ENCODE measurements around the gene MRPL3.
"Not testable (repeated sequence)": the region's sequence is repeated elsewhere in the genome, so short reads cannot be mapped to it uniquely, and the experiment has no call there.

MRPL3 gene

GRCh38 chr3:131491775-131492174 is 11.0 kb downstream of the MRPL3 start:
- no peak for DNase-seq

- DNase-seq: no peak
Observed at GRCh38 chr3:131491084-131491483, 11.7 kb downstream of the MRPL3 start.

- DNase-seq: not testable (repeated sequence)
Observed at GRCh38 chr3:131486545-131486944, 16.2 kb downstream of the MRPL3 start.

GRCh38 chr3:131485119-131485518 is 17.7 kb downstream of the MRPL3 start:
- no peak for DNase-seq

- DNase-seq: no peak
Observed at GRCh38 chr3:131484496-131485111, 18.2 kb downstream of the MRPL3 start.

- no peak for DNase-seq
Observed at GRCh38 chr3:131480116-131480515, 22.7 kb downstream of the MRPL3 start.

- no peak for DNase-seq
Observed at GRCh38 chr3:131477813-131478212, 25.0 kb downstream of the MRPL3 start.

- DNase-seq: no peak
Observed at GRCh38 chr3:131474115-131474514, 28.7 kb downstream of the MRPL3 start.

- no peak for DNase-seq
Observed at GRCh38 chr3:131470377-131470776, 32.4 kb downstream of the MRPL3 start.

- DNase-seq: no peak
Observed at GRCh38 chr3:131458653-131459052, 44.1 kb downstream of the MRPL3 start.

- no peak for DNase-seq
Observed at GRCh38 chr3:131457220-131457619, 45.6 kb downstream of the MRPL3 start.

GRCh38 chr3:131454501-131454900 is 48.3 kb downstream of the MRPL3 start:
- no peak for DNase-seq

GRCh38 chr3:131453533-131453932 is 49.2 kb downstream of the MRPL3 start:
- no peak for DNase-seq

GRCh38 chr3:131447349-131447748 is 55.4 kb downstream of the MRPL3 start:
- no peak for DNase-seq

GRCh38 chr3:131444180-131444579 is 58.6 kb downstream of the MRPL3 start:
- DNase-seq: no peak

GRCh38 chr3:131439084-131439483 is 63.7 kb downstream of the MRPL3 start:
- DNase-seq: no peak

- no peak for DNase-seq
Observed at GRCh38 chr3:131435000-131435399, 67.8 kb downstream of the MRPL3 start.

- DNase-seq: no peak
Observed at GRCh38 chr3:131432441-131432840, 70.3 kb downstream of the MRPL3 start.

- DNase-seq: no peak
Observed at GRCh38 chr3:131431754-131432153, 71.0 kb downstream of the MRPL3 start.

GRCh38 chr3:131427226-131427625 is 75.5 kb downstream of the MRPL3 start:
- no peak for DNase-seq

- DNase-seq: no peak
Observed at GRCh38 chr3:131421957-131422498, 80.7 kb downstream of the MRPL3 start.

GRCh38 chr3:131421301-131421700 is 81.5 kb downstream of the MRPL3 start:
- DNase-seq: no peak

- no peak for DNase-seq
Observed at GRCh38 chr3:131417751-131418150, 85.0 kb downstream of the MRPL3 start.
